ENCODE data around the gene WNT7B.
A peak's percentile ranks its signal among the peaks of the same experiment; 100 is the strongest.

WNT7B gene

DNA sequence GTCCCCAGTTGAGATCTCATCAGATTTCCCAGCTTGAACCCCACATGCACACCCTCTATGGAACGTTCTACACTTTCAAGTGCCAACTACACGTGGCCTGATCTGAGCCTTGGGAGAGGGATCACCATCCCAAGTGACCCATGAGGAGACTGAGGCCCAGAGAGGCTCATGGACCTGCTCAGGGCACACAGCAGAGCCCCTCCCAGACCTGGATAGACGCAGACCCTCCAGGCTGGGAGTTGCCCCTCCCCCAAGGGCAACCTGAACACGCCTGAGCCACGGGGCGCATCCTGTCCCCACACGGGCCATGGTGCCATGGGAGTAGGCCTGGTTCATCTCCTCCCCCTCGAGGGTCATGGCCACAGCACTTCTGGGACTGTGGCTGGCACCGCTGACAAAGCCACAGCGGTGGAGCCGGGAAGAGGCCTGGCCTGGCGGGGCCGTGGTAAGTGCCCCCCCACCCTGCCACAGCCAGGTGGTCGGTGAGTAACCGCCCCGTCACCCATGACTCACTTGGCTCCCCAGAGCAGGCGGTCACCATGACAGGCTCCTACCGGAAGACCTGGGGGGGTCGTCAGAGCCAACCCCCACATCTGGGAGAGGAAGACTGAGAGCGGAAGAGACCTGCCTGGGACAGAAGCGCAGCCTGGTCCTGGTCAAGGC is 8.1 kb downstream of the WNT7B start:
- TF ChIP-seq, protein P1, sequence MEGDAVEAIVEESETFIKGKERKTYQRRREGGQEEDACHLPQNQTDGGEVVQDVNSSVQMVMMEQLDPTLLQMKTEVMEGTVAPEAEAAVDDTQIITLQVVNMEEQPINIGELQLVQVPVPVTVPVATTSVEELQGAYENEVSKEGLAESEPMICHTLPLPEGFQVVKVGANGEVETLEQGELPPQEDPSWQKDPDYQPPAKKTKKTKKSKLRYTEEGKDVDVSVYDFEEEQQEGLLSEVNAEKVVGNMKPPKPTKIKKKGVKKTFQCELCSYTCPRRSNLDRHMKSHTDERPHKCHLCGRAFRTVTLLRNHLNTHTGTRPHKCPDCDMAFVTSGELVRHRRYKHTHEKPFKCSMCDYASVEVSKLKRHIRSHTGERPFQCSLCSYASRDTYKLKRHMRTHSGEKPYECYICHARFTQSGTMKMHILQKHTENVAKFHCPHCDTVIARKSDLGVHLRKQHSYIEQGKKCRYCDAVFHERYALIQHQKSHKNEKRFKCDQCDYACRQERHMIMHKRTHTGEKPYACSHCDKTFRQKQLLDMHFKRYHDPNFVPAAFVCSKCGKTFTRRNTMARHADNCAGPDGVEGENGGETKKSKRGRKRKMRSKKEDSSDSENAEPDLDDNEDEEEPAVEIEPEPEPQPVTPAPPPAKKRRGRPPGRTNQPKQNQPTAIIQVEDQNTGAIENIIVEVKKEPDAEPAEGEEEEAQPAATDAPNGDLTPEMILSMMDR (IDR thresholded peaks at IDR 0.05; ENCODE audit: insufficient read depth, low read length, missing control alignments): no peak
- no peak overlapping the region for H3K4me3 ChIP-seq (ENCODE audit: low read depth, low read length)
- POLR2A ChIA-PET: interaction anchor here (0.6 to 0.9 kb wide), 2 partner anchors 52 to 104 kb away, joined by 3 to 4 read pairs; no protein-coding TSS in a partner anchor
- DNase-seq (ENCODE audit: low read depth, low spot score): peak; percentile 12
- CTCF ChIA-PET: interaction anchor here (1.9 to 3.8 kb wide), 4 partner anchors 10 to 391 kb away, joined by 10 to 33 read pairs (median 12); no protein-coding TSS in a partner anchor

DNA sequence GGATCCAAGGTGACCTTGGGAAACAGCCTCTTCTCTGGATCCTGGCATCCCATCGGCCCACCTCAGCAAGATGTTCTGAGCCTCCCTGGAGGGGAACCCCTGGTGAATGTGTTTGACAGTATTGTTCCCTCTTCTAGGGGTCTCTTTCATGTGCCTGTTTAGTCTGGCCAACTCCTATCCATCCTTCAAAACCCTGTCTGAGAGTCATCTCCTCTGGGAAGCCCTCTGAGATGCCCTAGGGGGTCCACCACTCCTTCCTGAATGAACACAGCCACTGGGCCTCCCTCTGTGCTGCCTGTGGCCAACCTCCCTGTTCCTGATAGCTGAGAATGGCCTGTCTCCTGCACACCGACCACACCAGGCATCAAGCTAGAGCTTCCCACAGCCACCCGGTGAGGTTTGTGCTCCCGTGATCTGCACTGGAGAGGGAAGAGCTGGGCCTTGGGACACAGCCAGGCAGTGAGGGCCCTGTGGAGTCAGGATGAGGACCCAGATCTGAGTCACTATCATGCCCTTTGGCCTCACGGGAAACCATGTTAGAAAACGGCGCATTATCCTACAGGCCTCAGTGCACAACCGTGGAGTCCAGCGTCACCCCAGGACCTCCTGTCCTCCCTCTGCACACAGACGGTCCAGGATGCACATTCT is 8.8 kb downstream of the WNT7B start:
- ChIA-PET CTCF (interaction anchor here (1.9 to 3.8 kb wide), 2 partner anchors 103 to 390 kb away, joined by 12 to 33 read pairs; no protein-coding TSS in a partner anchor), POLR2A (no interaction called here)
- no peak overlapping the region for H3K4me3 ChIP-seq (ENCODE audit: low read depth, low read length)
- no peak for DNase-seq (ENCODE audit: low read depth, low spot score)
- TF ChIP-seq, protein P1 (IDR thresholded peaks at IDR 0.05; ENCODE audit: insufficient read depth, low read length, missing control alignments): no peak

DNA sequence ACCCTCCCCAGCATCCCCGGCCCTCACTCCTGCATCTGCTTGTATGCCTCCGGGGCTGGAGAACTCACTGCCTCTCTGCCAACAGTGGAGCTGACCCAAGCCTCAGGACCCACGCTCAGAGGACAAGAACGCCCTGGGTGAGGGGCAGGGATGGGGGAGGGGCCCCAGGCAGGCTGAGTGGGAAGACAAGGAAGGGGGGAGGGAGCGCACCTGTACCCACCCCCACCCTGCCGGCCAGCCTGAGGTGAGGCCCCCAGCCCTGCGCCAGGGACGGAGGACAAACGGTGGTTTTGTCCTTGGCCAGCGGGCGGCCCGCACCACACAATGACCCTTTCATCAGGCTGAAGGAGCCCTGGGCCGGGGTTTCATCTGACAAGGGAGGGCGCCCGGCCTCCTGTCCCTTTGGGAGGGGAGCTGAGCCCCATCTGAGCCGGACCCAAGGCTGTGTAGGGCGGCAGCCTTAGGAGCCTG is 10.0 kb downstream of the WNT7B start:
- ChIA-PET CTCF (interaction anchor here (3.8 kb wide), 1 partner anchor 102 kb away, joined by 33 read pairs; no protein-coding TSS in a partner anchor), POLR2A (no interaction called here)
- TF ChIP-seq, protein P1 (IDR thresholded peaks at IDR 0.05; ENCODE audit: insufficient read depth, low read length, missing control alignments): no peak
- H3K4me3 ChIP-seq (ENCODE audit: low read depth, low read length): no peak overlapping the region
- no peak for DNase-seq (ENCODE audit: low read depth, low spot score)

DNA sequence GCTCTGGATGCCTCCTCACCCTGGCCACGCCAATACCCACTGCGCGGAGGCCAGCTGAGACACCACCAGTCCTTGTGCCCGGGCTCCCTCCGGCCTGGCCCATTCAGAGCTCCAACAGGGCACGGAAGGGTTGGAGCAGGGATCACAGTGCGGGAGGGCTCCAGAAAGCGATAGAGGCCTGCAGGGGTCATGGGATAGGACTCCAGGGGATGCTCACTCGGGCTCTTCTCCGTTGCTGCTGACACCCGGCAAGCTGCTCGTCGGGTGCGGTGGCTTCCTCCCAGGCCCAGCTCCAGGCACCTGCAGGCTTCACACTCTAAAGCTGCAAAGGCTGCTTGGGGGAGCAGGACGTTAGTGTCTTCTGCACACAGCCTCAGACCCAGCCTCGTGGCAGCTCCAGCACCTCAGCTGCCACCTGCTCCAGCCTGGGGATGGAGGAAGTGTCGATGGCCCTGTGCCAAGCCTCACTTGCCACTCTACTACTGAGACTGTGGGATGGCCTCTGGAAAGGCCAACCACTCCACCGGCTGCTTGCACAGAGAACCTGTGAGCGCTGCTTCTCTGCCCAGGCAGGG is 10.6 kb downstream of the WNT7B start:
- CTCF ChIA-PET: no interaction called here
- DNase-seq (ENCODE audit: low read depth, low spot score): no peak
- no peak overlapping the region for H3K4me3 ChIP-seq (ENCODE audit: low read depth, low read length)
- TF ChIP-seq, protein P1 (IDR thresholded peaks at IDR 0.05; ENCODE audit: insufficient read depth, low read length, missing control alignments): no peak
- POLR2A ChIA-PET: no interaction called here

DNA sequence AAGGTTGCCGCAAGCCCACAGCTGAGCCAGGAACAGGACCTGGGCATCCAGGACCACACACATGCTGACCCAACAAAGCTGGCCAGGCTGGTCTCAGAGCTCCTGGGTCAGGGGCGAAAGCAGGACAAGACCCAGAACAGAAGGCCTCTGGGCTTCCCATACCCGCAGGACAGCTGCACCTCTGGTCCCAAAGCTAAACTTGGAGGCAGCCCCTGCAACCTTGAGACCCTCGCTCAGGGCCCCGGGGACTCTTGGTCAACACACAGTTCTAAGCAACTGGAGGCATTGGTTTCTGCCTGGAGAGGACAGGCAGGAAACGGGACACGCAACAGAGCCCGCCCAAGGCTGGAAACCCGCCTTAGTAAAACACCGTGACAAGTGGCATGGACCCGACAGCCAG is 11.4 kb downstream of the WNT7B start:
- TF ChIP-seq, protein P1 (IDR thresholded peaks at IDR 0.05; ENCODE audit: insufficient read depth, low read length, missing control alignments): no peak
- no peak for DNase-seq (ENCODE audit: low read depth, low spot score)
- ChIA-PET POLR2A (no interaction called here), CTCF (no interaction called here)
- no peak overlapping the region for H3K4me3 ChIP-seq (ENCODE audit: low read depth, low read length)

DNA sequence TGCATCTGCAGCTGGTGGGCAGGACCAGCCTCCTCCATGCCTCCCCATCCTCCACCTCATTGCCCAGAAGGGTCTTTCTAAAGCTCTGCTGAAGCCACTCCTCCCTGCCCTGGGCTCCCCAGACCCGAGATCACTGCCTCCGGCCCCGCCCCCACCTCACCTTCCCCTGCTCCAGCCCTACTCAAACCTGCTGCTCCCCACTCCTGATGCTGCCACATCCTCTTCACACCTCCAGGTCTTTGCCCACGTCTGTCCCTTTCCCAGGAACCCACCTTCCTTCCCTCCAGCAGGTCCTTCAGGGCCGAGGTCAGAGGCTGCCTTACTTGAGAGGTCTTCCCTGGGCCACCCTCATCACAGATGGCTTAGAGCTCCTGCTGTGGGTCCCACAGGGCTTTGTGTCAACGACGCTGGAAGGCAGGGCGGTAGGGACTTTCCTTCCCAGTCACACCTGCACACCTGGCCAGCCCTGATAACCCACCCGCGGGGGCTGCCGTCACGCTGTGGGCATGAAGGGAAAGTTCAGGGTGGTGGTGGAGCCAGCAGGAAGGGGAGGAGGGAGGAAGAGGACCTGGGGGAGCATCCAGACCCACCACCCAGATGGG is 11.9 kb downstream of the WNT7B start:
- POLR2A ChIA-PET: no interaction called here
- DNase-seq (ENCODE audit: low read depth, low spot score): no peak
- TF ChIP-seq, protein P1 (IDR thresholded peaks at IDR 0.05; ENCODE audit: insufficient read depth, low read length, missing control alignments): no peak
- CTCF ChIA-PET: no interaction called here
- H3K4me3 ChIP-seq (ENCODE audit: low read depth, low read length): no peak overlapping the region

Measured in AG04449 (cell line).